Gastrocnemius medialis (tissue), 4 donors: ENCODE results near the gene PPRC1. TPM values are rescaled to one million over a fixed set of nuclear protein-coding genes. Genes with fewer than 3 reads are reported as not detected.

Source experiments
- ATAC-seq, 2 donors: fragments of 150-250 bp; one replicate each; pipeline ENCODE4 v1.9.1; 2016
- DNase-seq, 2 donors: peaks; one replicate each; pipeline ENCODE4 v3.0.0-alpha.2; 2019
- H3K27ac ChIP-seq, 4 donors: fragments of 200-600 bp; sonication (generic); 1 replicate in 1 of 4; 2 replicates in 3 of 4; pipeline ENCODE4 v1.5.1; 2016 to 2018; ENCODE audit warnings: mild to moderate bottlenecking in 2 of 4, moderate library complexity in 1 of 4
- H3K27me3 ChIP-seq, 3 donors: fragments of 200-600 bp; sonication (generic) in 2 of 3; 1 replicate in 1 of 3; 2 replicates in 2 of 3; pipeline versions ENCODE4 v1.5.1 to v1.6.0; 2016 to 2019; ENCODE audit warnings: mild to moderate bottlenecking in 1 of 3, moderate library complexity in 1 of 3
- H3K36me3 ChIP-seq, 2 donors: fragments of 200-600 bp; sonication (generic) in 1 of 2; one replicate each; pipeline ENCODE4 v1.5.1; 2017 to 2018
- H3K4me1 ChIP-seq, 2 donors: fragments of 200-600 bp; sonication (generic) in 1 of 2; one replicate each; pipeline ENCODE4 v1.5.1; 2016 to 2017; ENCODE audit warnings: mild to moderate bottlenecking in 2 of 2
- H3K4me3 ChIP-seq, 4 donors: fragments of 200-600 bp; sonication (generic) in 3 of 4; 1 replicate in 1 of 4; 2 replicates in 3 of 4; pipeline ENCODE4 v1.5.1; 2016 to 2019; ENCODE audit warnings: mild to moderate bottlenecking in 2 of 4
- H3K9me3 ChIP-seq, 3 donors: fragments of 200-600 bp; sonication (generic) in 2 of 3; 1 replicate in 1 of 3; 2 replicates in 2 of 3; pipeline ENCODE4 v1.5.1; 2016 to 2019
- POLR2A ChIP-seq, 2 donors: fragments of 450-650 bp; IDR thresholded peaks; one replicate each; pipeline ENCODE4 v1.6.1; 2017; ENCODE audit warnings: antibody characterized with exemption in 2 of 2, mild to moderate bottlenecking in 2 of 2, moderate library complexity in 2 of 2
- in situ Hi-C, 4 donors: fragments of 200-750 bp; cut with MboI; loops; one replicate each; pipeline versions ENCODE4 v1.15.0 to v1.8.0; 2017; ENCODE audit warnings: low sequenced_read_pairs in 4 of 4
- intact Hi-C: fragments of 100-400 bp; cut with DNase I; formaldehyde crosslinking; loops from one replicate; pipeline ENCODE4 v1.15.1; 2023; ENCODE audit warnings: low total_unique reads
- total RNA-seq, 4 donors: library from RNA; depleted of rRNA; stranded (reverse); fragments of >200 nt; gene quantifications; one replicate each; pipeline versions ENCODE4 v1.1.0 to v1.2.3, GENCODE V29; 2016
- TF ChIP-seq, protein P1 (sequence below), 5 experiments: fragments of 450-650 bp in 3 of 5; fragments of 200-600 bp in 2 of 5; sonication (generic) in 2 of 5; IDR thresholded peaks in 4 of 5; conservative IDR thresholded peaks in 1 of 5; 1 replicate in 4 of 5; 2 replicates in 1 of 5; pipeline ENCODE4 v1.5.1; 2016 to 2019; ENCODE audit warnings: antibody characterized with exemption in 5 of 5, mild to moderate bottlenecking in 3 of 5, moderate library complexity in 3 of 5

Gene PPRC1
- total RNA-seq, 4 donors from 2014 or later: 13.3 to 26.5 (median 17.1) TPM

DNA sequence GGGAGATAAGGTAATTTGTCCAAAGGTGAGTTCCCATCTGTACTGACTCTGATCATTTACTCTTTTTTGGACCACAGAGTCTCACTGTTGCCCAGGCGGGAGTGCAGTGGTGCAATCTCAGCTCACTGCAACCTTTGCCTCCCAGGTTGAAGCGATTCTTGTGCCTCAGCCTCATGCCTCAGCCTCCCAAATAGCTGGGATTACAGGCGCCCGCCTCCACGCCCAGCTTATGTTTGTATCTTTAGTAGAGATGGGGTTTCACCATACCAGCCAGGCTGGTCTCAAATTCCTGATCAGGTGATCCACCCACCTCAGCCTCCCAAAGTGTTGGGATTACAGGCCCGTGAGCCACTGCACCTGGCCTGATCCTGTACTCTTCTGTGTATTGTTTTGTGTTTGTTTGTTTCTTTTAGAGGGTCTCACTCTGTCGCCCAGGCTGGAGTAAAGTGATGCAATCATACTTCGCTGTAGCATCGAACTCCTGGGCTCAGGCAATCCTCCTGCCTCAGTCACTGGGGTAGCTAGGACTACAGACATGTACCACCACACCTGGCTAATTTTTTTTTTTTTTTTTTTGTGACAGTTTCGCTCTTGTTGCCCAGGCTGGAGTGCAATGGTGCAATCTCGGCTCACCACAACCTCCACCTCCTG, 21.8 kb downstream of the PPRC1 start:
- H3K36me3 ChIP-seq: peaks cover 3 to 47% of the 10 kb centered on the region in 2 donors
- DNase-seq (no peak), ATAC-seq (no peak)
- H3K9me3 ChIP-seq: no peaks in the 10 kb centered on the region
- no peak overlapping the region for H3K27ac ChIP-seq
- H3K4me1 ChIP-seq: peaks cover 12 to 16% of the 10 kb centered on the region in 2 donors
- H3K27me3 ChIP-seq: no peaks in the 10 kb centered on the region
- H3K4me3 ChIP-seq: no peak overlapping the region
- intact Hi-C loops (no loop called here), in situ Hi-C loops (no loop called here)
- TF ChIP-seq, protein P1, sequence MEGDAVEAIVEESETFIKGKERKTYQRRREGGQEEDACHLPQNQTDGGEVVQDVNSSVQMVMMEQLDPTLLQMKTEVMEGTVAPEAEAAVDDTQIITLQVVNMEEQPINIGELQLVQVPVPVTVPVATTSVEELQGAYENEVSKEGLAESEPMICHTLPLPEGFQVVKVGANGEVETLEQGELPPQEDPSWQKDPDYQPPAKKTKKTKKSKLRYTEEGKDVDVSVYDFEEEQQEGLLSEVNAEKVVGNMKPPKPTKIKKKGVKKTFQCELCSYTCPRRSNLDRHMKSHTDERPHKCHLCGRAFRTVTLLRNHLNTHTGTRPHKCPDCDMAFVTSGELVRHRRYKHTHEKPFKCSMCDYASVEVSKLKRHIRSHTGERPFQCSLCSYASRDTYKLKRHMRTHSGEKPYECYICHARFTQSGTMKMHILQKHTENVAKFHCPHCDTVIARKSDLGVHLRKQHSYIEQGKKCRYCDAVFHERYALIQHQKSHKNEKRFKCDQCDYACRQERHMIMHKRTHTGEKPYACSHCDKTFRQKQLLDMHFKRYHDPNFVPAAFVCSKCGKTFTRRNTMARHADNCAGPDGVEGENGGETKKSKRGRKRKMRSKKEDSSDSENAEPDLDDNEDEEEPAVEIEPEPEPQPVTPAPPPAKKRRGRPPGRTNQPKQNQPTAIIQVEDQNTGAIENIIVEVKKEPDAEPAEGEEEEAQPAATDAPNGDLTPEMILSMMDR (IDR thresholded peaks at IDR 0.05 in 4 of 5, conservative IDR thresholded peaks at IDR 0.05 in 1 of 5): no peak
- TF ChIP-seq POLR2A (IDR thresholded peaks at IDR 0.05): no peak

DNA sequence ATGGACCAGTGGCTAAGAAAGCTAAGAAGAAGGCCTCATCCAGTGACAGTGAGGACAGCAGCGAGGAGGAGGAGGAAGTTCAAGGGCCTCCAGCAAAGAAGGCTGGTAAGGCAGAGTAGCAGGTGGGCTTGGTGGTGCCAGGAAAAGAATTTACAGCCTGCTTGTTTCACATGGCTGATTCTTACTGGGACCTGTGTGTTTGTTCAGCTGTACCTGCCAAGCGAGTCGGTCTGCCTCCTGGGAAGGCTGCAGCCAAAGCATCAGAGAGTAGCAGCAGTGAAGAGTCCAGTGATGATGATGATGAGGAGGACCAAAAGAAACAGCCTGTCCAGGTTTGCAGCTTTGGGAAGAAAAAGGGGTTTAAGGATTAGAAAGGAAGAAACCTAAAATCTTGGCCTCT, 24.4 kb downstream of the PPRC1 start:
- H3K36me3 ChIP-seq: peaks cover 7 to 70% of the 10 kb centered on the region in 2 donors

DNA sequence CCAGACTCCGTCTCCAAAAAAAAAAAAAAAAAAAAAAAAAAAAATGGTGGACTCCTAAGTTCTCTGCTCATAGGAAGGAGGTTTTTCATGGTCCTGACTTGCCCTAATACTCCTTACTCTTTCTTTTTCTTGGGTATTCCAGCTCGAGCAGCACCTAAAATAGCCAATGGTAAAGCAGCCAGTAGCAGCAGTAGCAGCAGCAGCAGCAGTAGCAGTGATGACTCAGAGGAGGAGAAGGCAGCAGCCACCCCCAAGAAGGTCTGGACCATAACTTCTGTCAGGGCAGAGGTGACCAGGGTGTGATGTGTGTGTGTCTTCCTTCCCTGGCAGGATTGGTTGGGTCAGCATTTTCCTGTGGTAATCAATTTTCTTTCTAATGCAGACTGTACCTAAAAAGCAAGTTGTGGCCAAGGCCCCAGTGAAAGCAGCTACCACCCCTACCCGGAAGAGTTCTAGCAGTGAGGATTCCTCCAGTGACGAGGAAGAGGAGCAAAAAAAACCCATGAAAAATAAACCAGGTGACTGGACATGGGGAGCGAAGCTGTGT, 26.3 kb downstream of the PPRC1 start:
- Histone ChIP-seq H3K27ac (no peak overlapping the region), H3K4me3 (no peak overlapping the region), H3K9me3 (no peaks in the 10 kb centered on the region), H3K4me1 (no peaks in the 10 kb centered on the region), H3K27me3 (no peaks in the 10 kb centered on the region), H3K36me3 (peaks cover 7 to 89% of the 10 kb centered on the region in 2 donors)
- in situ Hi-C loops (no loop called here), intact Hi-C loops (no loop called here)
- TF ChIP-seq, protein P1 (IDR thresholded peaks at IDR 0.05 in 4 of 5, conservative IDR thresholded peaks at IDR 0.05 in 1 of 5): no peak
- no peak for TF ChIP-seq POLR2A (IDR thresholded peaks at IDR 0.05)
- no peak for DNase-seq
- no peak for ATAC-seq

More for the DNA sequence above, 24.4 kb downstream of the PPRC1 start:
- DNase-seq: no peak
- H3K27me3 ChIP-seq: no peaks in the 10 kb centered on the region
- in situ Hi-C loops (no loop called here), intact Hi-C loops (no loop called here)
- TF ChIP-seq, protein P1 (IDR thresholded peaks at IDR 0.05 in 4 of 5, conservative IDR thresholded peaks at IDR 0.05 in 1 of 5): no peak
- TF ChIP-seq POLR2A (IDR thresholded peaks at IDR 0.05): no peak
- H3K9me3 ChIP-seq: no peaks in the 10 kb centered on the region
- H3K27ac ChIP-seq: no peak overlapping the region
- ATAC-seq: no peak
- no peak overlapping the region for H3K4me3 ChIP-seq
- peaks cover 8 to 12% of the 10 kb centered on the region in 2 donors for H3K4me1 ChIP-seq

DNA sequence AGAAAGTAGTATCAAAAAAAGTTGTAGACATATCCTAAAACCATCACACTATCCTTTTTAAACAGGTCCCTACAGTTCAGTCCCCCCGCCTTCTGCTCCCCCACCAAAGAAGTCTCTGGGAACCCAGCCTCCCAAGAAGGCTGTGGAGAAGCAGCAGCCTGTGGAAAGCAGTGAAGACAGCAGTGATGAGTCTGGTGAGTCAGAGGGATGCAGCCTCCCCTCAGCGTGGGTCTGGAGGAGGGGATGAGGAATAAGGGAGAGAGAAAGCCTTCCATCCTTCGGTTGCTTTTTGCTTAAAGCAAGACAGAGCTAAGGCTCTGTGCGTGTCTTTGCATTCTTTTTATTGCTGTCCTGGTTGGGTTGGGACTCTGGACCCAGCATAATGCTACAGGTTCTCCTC, 27.0 kb downstream of the PPRC1 start:
- H3K27me3 ChIP-seq: no peaks in the 10 kb centered on the region
- H3K36me3 ChIP-seq: peaks cover 7 to 86% of the 10 kb centered on the region in 2 donors
- TF ChIP-seq POLR2A (IDR thresholded peaks at IDR 0.05): no peak
- TF ChIP-seq, protein P1 (IDR thresholded peaks at IDR 0.05 in 4 of 5, conservative IDR thresholded peaks at IDR 0.05 in 1 of 5): no peak
- H3K27ac ChIP-seq: no peak overlapping the region
- no peak for DNase-seq
- intact Hi-C loops (no loop called here), in situ Hi-C loops (loop anchor here in 1 of 4 donors (10.0 kb wide), 1 partner anchor 65 kb away; the partner anchor contains the start of gene ELOVL3)
- no peak for ATAC-seq
- H3K9me3 ChIP-seq: no peaks in the 10 kb centered on the region
- H3K4me3 ChIP-seq: no peak overlapping the region
- H3K4me1 ChIP-seq: no peaks in the 10 kb centered on the region
